Endothelial cell of umbilical vein (primary cell): ENCODE data around the gene HMGXB3. TPM values are rescaled to one million over a fixed set of nuclear protein-coding genes. Genes with fewer than 3 reads are reported as not detected.

Experiments used
- BruUV-seq: library from RNA; stranded (reverse); fragments of 400-500 nt; replicated peaks from 2 replicates; lab custom pipeline; 2021; lab: Mats Ljungman, UMichigan
- CTCF ChIA-PET: fragments of 300-600, 350-600 bp; sonication (Branson Sonifier 250); formaldehyde crosslinking; loops from one replicate; lab custom pipeline; 2021; ENCODE audit warnings: antibody characterized with exemption, inconsistent platforms; lab: Charles Lee
- POLR2A ChIA-PET: fragments of 300-600, 350-600 bp; sonication (Branson Sonifier 250); formaldehyde crosslinking; loops from one replicate; lab custom pipeline; 2021; ENCODE audit warnings: antibody characterized with exemption, inconsistent platforms; lab: Charles Lee
- DNase-seq: peaks from one replicate; pipeline ENCODE4 v3.0.0-alpha.2; 2011; ENCODE audit warnings: low read depth, low spot score
- FAIRE-seq: peaks from 2 replicates; lab custom pipeline; 2011; peaks lifted over from hg19 to GRCh38; lab: Jason Lieb, UNC
- H2AFZ ChIP-seq: 2 replicates; pipeline ENCODE4 v1.6.0; 2012; ENCODE audit warnings: low read depth, low read length, control low read depth, inconsistent platforms
- H3K27ac ChIP-seq: 2 replicates; pipeline ENCODE4 v1.5.1; 2011; ENCODE audit warnings: low read depth, mild to moderate bottlenecking, control low read depth, low read length, moderate library complexity; ENCODE audit not compliant: insufficient read depth
- H3K27me3 ChIP-seq, 2 experiments: 2 replicates each; pipeline versions ENCODE4 v1.6.0 to v1.6.1; 2011; ENCODE audit warnings: low read length in 2 of 2, mixed read lengths in 1 of 2; ENCODE audit not compliant: control insufficient read depth in 2 of 2, insufficient read depth in 2 of 2
- H3K36me3 ChIP-seq, 2 experiments: 2 replicates in 1 of 2; 3 replicates in 1 of 2; pipeline ENCODE4 v1.5.1; 2011; ENCODE audit warnings: low read length in 2 of 2, mild to moderate bottlenecking in 1 of 2, moderate library complexity in 1 of 2; ENCODE audit not compliant: control insufficient read depth in 2 of 2, insufficient read depth in 2 of 2; ENCODE audit errors: extremely low read depth in 1 of 2
- H3K4me1 ChIP-seq: 3 replicates; pipeline ENCODE4 v1.5.1; 2011; ENCODE audit warnings: mild to moderate bottlenecking, low read length; ENCODE audit not compliant: control insufficient read depth, insufficient read depth; ENCODE audit errors: extremely low read depth
- H3K4me2 ChIP-seq: 2 replicates; pipeline ENCODE4 v1.6.1; 2011; ENCODE audit warnings: low read length, control low read depth, mixed read lengths; ENCODE audit not compliant: insufficient read depth
- H3K4me3 ChIP-seq, 3 experiments: fragments of 200-600 bp in 1 of 3; sonication (generic), shearing (Covaris generic) in 1 of 3; replicated peaks in 1 of 3; 2 replicates each; pipeline ENCODE4 v1.5.1; 2011 to 2016; ENCODE audit warnings: control low read depth in 3 of 3, low read length in 3 of 3, mild to moderate bottlenecking in 2 of 3, inconsistent platforms in 1 of 3, low read depth in 1 of 3, moderate library complexity in 1 of 3; ENCODE audit not compliant: insufficient read depth in 1 of 3
- H3K79me2 ChIP-seq: 2 replicates; pipeline ENCODE4 v1.6.0; 2012; ENCODE audit warnings: low read length, inconsistent platforms; ENCODE audit not compliant: control insufficient read depth, insufficient read depth
- H3K9ac ChIP-seq: replicated peaks from 2 replicates; pipeline ENCODE3; 2011; ENCODE audit warnings: low read length, control low read depth; ENCODE audit not compliant: insufficient read depth; ENCODE audit errors: extremely low read depth
- H3K9me1 ChIP-seq: replicated peaks from 3 replicates; pipeline ENCODE4 v1.6.0; 2011; ENCODE audit warnings: mild to moderate bottlenecking, low read length; ENCODE audit not compliant: control insufficient read depth, insufficient read depth; ENCODE audit errors: extremely low read depth
- H3K9me3 ChIP-seq: replicated peaks from 2 replicates; pipeline ENCODE4 v1.5.1; 2012; ENCODE audit warnings: low read length, inconsistent platforms; ENCODE audit not compliant: control insufficient read depth, insufficient read depth
- H4K20me1 ChIP-seq: replicated peaks from 2 replicates; pipeline ENCODE3; 2011; ENCODE audit warnings: mild to moderate bottlenecking, low read length; ENCODE audit not compliant: control insufficient read depth, insufficient read depth; ENCODE audit errors: extremely low read depth
- CTCF ChIP-seq, 2 donors: IDR thresholded peaks; 1 replicate in 1 of 2; 2 replicates in 1 of 2; pipeline ENCODE4 v1.5.1; 2011; ENCODE audit warnings: low read length in 2 of 2, mild to moderate bottlenecking in 2 of 2, moderate library complexity in 2 of 2, control low read depth in 1 of 2, inconsistent platforms in 1 of 2, low read depth in 1 of 2; ENCODE audit not compliant: insufficient read depth in 1 of 2; ENCODE audit errors: extremely low read depth in 1 of 2
- EZH2 ChIP-seq: IDR thresholded peaks from 2 replicates; pipeline ENCODE4 v1.6.1; 2012; ENCODE audit warnings: borderline replicate concordance, low read depth, mild to moderate bottlenecking, moderate library complexity, low read length, inconsistent platforms; ENCODE audit not compliant: severe bottlenecking
- FOS ChIP-seq: IDR thresholded peaks from 2 replicates; pipeline ENCODE4 v1.6.1; 2011; ENCODE audit warnings: mild to moderate bottlenecking, low read length, moderate library complexity, borderline replicate concordance; ENCODE audit not compliant: insufficient read depth
- GATA2 ChIP-seq: IDR thresholded peaks from 2 replicates; pipeline ENCODE4 v1.7.0; 2011; ENCODE audit warnings: low read depth, mild to moderate bottlenecking, moderate library complexity, mixed read lengths, low read length; ENCODE audit not compliant: insufficient read length, insufficient read depth
- JUN ChIP-seq: IDR thresholded peaks from 2 replicates; pipeline ENCODE4 v1.6.1; 2011; ENCODE audit warnings: borderline replicate concordance, low read depth; ENCODE audit not compliant: insufficient read length, insufficient read depth
- MYC ChIP-seq: IDR thresholded peaks from one replicate; pipeline ENCODE4 v1.6.1; 2011; ENCODE audit warnings: mild to moderate bottlenecking, low read depth, low read length
- POLR2A ChIP-seq: IDR thresholded peaks from 2 replicates; pipeline ENCODE4 v1.6.1; 2012; ENCODE audit warnings: low read depth, mild to moderate bottlenecking, control low read depth, low read length
- POLR2AphosphoS5 ChIP-seq: IDR thresholded peaks from 2 replicates; pipeline ENCODE4 v1.6.1; 2012; ENCODE audit warnings: low read depth, mild to moderate bottlenecking, control low read depth, low read length, moderate library complexity; ENCODE audit not compliant: insufficient read depth
- dilution Hi-C: fragments of 300-500 bp; cut with MboI; formaldehyde crosslinking; loops from one replicate; pipeline ENCODE4 v1.15.0; 2019; ENCODE audit warnings: low sequenced_read_pairs; ENCODE audit not compliant: extremely low pct_ligation_motif_present
- intact Hi-C: fragments of 100-400 bp; cut with micrococcal nuclease; formaldehyde crosslinking; loops from one replicate; pipeline ENCODE4 v1.10.0; 2022
- polyA plus RNA-seq, 4 experiments: library from polyadenylated mRNA; depleted of rRNA in 3 of 4; stranded (reverse) in 3 of 4; unstranded in 1 of 4; fragments of >200 nt; gene quantifications; 2 replicates each; pipeline versions ENCODE4 v1.2.1 to v1.2.3, GENCODE V29; 2011 to 2012; ENCODE audit warnings: missing spikeins in 1 of 4
- total RNA-seq: library from RNA; stranded (reverse); gene quantifications from 2 replicates; pipeline ENCODE4 v1.2.3, GENCODE V29; 2021
- TF ChIP-seq, protein P1 (sequence below): IDR thresholded peaks from 2 replicates; pipeline ENCODE4 v1.6.1; 2011; ENCODE audit not compliant: insufficient read depth, insufficient read length

The HMGXB3 gene
- total and polyA plus RNA-seq, 2 donors (not counting 3 experiments of a cell fraction or from before 2014, with no cell fraction given): 34.8 to 52.6 TPM

DNA sequence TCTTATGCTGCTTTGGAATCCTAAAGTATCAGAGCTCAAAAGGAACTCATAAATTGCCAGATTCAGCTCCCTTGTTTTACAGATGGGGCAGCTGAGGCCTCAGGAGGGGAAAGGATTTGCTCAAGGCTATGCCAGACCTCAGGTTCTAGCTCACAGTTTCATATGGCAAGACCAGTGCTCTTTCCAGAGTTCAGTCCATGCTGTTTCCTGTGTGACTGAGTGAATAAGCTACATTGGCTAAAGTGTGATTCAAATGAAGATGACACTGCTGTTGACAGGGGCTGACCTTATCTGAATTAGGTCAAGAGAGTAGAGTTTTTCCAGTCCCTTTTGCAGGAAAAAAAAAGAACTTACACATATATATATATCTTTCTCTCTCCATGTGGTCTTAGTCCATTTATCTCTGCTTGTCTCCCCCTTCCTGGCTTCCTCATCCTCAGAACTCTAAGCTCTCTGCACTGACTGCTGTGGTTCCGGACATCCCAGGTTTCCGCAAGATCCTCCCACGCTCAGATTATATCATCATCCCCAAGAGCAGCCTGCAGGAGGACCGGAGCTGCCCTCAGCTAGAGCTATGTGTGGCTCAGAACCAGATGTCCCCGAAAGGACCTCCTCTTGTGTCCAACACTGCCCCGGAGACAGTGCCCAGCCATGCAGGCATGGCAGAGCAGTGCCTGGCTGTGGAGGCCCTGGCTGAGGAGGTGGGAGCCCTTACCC, 9.3 kb downstream of the HMGXB3 start:
- Histone ChIP-seq H3K27ac (no peak overlapping the region), H3K27me3 (no peaks in the 10 kb centered on the region), H3K4me3 (no peak overlapping the region), H3K4me2 (no peak overlapping the region), H3K36me3 (peaks cover 18 to 30% of the 10 kb centered on the region in 2 experiments), H3K9me1 (no peaks in the 10 kb centered on the region), H4K20me1 (peaks cover 2% of the 10 kb centered on the region), H3K79me2 (peaks cover 15% of the 10 kb centered on the region), H3K9ac (no peak overlapping the region), H3K4me1 (no peaks in the 10 kb centered on the region), H3K9me3 (no peaks in the 10 kb centered on the region), H2AFZ (no peak overlapping the region)
- DNase-seq (no peak), FAIRE-seq (no peak)
- intact Hi-C loops (no loop called here), dilution Hi-C loops (no loop called here)
- CTCF ChIA-PET: no interaction called here
- TF ChIP-seq MYC (no peak), FOS (no peak), POLR2AphosphoS5 (no peak), POLR2A (no peak), GATA2 (no peak), JUN (no peak), EZH2 (no peak), CTCF (IDR thresholded peaks at IDR 0.05; ENCODE audit: extremely low read depth in 1 of 2, insufficient read depth in 1 of 2, low read depth in 1 of 2, low read length in 2 of 2) (no peak)
- TF ChIP-seq, protein P1, sequence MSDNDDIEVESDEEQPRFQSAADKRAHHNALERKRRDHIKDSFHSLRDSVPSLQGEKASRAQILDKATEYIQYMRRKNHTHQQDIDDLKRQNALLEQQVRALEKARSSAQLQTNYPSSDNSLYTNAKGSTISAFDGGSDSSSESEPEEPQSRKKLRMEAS: no peak
- POLR2A ChIA-PET: no interaction called here
- BruUV-seq: no TSS peak
